ENCODE data around the gene PLBD1.

The PLBD1 gene

DNA sequence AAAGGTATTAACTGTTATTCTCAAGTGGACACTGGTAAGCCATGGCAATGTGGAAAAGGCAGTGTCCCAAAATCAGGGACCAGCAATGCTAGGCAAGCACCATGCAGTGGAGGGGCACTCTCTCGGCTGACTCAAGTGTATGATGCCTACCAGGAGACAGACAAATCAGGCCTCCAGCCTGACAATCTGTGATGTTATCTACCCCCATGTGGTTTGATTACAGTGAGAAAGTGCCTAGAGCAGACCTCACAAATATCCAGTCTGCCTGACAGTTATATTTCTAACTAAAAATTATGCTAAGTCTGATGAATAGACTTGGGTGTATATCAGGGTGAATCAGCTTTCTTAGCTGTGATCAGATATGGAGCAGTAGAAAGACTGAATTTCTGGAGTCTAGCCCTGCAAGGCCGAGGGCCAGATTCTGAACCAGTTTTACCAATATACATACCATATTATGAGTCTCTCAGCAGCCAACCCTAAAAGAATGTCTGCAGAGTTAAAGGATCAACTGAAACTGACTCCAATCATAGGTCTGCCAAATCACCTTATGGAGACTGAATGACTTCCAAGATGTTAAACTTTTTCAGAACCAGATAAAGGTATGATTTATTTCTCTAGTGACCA, 3.2 kb downstream of the PLBD1 start:
- DNase-seq (ENCODE audit: low spot score), result no peak

DNA sequence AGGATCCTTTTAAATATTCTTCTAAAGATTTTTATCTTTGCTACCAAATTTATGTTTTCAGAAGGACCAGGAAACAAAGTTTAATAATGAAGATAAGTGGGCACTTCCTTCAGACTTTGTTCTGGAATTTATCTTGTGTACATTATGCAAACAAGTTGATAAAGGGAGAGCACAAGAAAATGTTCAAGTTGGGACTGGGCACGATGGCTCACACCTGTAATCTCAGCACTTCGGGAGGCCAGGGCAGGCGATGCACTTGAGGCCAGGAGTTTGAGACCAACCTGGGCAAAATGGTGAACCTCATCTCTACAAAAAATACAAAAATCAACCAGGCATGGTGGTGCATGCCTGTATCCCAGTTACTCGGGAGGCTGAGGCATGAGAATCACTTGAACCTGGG, 4.6 kb downstream of the PLBD1 start:
- DNase-seq (ENCODE audit: low spot score), result no peak

DNA sequence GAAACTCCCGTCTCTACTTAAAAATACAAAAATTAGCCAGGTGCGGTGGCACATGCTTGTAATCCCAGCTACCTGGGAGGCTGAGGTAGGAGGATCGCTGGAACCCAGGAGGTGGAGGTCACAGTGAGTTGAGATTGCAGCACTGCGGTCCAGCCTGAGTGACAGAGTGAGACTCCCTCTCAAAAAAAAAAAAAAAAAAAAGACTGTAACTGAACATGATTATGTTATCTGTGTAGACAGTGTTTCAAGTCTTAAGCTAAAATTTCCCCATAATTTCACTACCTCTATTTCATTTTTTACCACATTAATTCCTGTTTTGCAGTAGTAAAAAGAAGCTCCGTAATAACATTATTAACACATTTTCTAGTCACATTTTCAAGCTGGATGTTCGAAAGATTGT, 5.4 kb downstream of the PLBD1 start:
- DNase-seq (ENCODE audit: low spot score), result no peak

DNA sequence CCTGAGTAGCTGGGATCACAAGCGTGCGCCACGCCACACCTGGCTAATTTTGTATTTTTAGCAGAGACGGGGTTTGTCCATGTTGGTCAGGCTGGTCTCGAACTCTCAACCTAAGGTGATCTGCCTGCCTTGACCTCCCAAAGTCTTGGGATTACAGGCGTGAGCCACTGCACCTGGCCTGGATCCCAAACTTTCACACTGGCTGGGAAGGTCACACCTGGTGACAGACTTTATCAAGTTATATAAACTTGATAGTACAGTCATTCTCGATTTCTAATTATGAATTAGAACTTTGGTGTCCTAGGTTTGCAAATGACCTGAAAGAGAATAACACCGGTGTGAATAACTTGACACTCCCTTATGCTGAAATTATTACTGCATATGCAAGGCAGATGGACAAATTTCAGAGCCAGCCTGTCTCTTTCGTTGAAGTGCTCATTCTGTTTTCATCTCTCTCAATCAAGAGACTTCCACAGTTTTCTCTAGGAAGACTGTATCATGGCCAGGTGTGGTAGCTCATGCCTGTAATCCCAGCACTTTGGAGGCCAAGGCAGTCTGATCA, 5.9 kb downstream of the PLBD1 start:
- no peak for DNase-seq (ENCODE audit: low spot score)

DNA sequence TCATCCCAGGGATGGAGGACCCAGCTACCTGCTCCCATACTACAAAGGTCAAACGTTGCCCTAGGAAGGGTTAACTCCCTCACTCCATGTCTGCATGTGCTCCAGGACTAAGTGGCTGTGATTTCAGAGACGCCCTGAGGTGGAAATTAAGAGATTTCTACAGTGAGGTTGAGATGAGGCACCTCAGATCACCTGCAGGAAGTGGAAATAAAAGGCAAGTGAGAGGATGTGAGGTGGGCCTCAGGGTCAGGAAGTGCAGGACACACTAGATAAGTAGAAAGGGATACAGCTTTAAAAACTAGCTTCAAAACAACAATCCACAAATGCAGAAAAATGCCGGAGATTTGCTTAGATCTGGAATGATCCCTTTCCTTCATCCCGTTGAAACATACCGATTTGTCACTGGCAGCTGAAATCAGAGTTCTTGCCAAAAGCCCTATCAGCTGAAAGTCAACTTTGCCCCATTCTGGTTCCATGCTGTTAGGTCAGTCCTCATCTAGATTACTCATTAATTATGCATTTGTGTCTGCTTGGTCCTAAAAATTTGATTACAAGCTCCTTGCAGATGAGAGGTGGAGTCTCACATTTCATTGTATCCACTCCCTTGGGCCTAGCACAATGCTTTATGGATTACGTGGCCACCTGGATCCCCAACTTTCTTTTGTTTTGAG, 6.6 kb downstream of the PLBD1 start:
- no peak for DNase-seq (ENCODE audit: low spot score)

DNA sequence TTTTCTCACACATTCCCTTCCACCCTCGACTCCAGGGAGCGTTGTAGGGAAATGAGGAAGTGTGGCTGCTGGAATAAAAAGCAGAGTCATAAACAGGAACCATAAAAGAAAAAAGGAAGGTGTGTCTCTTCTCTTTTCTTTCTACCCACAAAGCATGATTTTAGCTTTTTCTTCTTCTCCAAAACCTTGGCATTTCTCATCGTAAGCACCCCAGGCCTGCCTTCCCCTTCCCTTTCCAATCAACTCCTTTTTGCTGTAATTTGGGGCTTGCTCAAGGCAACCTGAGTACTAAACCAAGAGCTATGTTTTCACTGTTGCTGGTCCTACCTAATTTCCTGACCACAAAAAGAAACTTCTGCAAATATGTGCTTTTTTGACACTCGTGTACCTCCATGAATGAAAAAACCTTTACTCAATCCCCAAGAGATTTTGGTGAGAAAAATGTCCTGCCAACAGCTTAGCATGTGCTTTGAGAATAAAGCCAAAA, 9.2 kb downstream of the PLBD1 start:
- DNase-seq (ENCODE audit: low spot score), result no peak

DNA sequence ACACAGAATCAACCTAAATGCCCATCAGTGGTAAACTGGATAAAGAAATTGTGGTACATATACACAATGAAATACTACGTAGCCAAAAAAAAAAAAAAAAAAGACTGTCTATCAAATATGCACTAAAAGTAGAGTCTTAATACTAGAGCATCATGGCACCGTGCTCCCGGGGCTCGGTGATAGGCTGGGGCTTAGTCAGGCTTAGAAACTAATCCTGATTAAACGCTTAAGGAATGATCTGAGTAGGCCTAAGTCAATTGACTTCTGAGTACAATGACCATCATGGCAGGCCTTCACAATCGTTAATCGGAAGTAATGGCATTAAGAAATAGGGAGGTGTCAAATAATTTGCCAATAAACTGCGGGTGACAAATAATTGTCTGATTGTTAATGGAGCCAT, 9.7 kb downstream of the PLBD1 start:
- DNase-seq (ENCODE audit: low spot score), result no peak

DNA sequence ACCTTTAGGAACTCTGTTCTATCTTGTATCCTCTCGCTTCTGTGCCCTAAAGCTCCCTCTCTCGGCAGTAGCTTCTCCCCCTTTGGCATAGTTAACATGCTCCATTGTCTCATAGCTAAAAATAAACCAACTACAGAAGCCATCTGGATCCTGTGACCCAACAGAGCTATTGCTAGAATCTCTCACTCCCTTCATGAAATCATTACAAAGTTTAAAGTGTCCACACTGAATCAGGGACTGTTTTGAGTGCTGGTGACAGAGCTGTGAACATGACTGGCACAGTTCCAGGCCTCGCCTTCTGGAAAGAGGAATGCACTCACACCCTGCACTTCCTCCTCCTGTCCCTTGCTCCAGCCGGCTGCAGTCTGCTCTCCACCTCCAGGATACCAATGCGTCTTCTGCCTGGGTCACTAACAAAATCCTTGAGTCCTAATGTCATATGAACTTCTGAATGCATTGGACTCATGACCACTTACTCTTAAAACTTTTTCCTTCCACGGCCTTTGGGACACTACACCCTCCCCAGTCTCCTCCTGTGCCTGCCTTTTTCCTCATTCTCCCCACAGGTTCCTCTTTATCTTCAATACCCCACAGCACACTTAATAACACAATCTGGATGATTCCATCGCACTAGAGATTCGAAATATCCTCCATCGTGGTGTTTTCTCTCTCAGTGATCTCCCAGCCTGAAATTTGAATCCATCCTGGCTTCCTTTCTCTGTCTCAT, 13.2 kb downstream of the PLBD1 start:
- DNase-seq (ENCODE audit: low spot score), result peak; percentile 71

DNA sequence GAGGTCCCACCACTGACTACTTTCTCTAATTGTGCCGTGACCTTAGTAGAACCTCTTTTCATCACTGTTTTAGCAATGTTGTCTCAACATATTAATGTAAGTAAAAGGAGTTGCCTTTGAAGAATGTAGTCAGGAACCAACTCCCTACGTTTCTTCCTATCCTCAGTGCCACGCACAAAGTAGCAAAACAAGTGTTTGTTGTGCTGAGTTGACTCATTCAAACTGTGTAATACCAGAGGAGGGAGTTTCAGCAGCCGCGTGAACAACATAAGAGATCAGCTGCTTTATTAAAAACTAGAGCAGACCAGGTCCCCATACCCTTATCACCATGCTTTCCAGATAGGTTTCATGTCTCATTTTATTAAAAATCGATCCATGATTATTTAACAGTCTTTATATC, 19.1 kb downstream of the PLBD1 start:
- DNase-seq (ENCODE audit: low spot score), result no peak

DNA sequence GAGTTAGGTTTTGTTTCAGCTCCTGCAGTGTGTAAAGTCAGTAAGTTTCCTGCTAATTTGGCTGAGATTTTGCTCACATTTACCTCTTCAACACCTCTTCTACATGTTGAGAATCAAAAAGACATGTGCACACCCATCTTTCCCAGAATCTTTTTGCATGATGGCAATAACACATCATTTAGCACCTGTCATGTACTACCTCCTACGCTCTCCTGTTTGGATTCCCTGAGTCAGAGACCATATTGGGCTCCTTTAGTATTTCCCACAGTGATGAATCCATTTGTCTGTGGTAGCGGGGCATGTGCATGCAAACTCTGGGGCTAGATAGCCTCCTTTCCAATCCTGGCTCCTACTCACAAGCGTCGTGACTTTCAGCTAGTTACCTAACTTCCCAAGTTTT, 20.1 kb downstream of the PLBD1 start:
- no peak for DNase-seq (ENCODE audit: low spot score)

DNA sequence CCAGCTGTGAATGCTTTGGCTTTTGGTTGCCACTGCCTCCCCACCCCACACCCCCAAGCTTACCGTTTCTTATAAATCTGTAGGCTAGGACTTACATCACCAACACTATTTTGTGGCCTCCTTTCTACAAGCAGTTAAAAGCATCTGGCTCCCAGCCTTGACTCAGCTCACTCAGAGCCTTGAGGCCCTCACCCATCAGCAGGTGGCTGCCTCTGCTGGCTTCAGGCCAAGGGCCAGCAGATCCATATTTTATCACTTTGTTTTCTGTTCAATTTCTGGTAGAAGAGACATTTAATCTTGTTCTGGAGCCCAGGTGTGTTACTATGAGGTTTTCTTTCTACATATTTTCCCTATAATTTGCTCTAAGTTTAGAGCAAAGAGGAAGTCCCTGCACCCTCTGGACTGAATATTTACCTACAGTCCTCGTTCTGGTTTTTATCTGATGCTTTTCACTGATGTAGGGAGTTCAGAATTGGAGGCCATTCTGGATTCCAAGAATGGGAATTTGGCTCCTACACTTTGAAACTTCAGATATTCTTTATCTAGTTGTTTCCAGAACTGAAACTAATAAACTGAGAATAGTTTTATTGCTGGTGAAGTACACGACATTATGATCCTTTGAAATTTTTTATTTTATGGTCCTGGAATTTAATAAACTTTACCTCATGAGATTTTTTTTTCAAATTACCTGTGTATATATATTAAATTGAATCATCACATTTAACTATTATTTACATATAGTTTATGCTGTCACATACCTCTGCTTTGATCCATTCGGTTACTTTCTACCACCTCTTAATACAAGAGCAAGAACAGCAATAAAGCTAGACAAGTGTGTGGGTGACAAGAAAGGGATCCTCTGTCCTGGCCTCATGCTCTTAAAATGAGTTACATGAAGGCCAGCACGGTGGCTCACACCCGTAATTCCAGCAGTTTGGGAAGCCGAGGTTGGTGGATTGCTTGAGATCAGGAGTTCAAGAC, 22.2 kb downstream of the PLBD1 start:
- DNase-seq (ENCODE audit: low spot score), result no peak

DNA sequence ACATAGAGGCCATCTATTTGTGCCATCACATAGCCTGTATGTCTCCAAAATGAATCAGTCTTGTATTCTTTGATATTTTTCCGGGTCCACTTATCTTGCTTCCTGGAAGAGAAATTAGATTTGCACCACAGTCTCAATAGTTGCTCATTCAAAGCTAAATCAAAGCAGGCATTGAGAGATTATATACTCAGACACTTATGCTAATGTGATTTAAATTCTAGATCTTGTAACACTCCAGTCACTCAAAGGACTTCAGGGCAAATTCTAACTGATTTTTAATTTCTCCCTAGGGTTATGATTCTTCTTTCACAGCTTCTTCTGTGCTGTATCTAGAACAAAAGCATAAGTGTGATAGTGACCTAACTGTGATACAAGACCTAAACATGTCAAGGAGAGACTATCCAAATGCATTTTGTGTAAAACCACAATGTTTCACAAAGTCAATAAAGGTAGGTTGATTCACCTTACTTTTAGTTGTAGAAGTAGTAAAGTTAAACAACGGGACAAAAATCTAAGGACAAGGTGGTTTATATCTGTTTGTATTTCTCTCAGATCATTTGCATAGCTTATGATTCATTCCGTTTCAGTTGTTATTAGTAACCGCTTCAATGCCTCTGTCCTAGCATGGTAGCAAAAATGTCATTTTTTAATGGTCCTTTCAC, 26.8 kb downstream of the PLBD1 start:
- DNase-seq (ENCODE audit: low spot score), result no peak

DNA sequence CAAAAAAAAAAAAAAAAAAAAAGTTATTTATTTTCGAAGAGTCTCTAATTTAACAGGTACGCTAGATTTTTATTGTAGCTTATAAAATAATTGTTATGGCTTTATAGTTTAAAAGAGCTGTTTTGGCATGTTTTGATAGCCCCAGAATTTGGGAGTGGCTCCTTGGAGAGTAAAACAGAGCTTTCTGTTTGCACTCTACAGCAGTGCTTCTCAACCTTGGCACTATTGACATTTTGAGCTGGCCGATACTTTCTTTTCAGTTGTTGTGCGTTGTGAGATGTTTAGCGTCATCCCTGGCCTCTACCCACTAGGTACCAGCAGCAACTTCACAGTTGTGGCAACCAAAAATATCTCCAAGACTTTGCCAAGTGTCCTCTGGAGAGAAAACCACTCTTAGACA, 30.6 kb downstream of the PLBD1 start:
- DNase-seq (ENCODE audit: low spot score), result no peak

DNA sequence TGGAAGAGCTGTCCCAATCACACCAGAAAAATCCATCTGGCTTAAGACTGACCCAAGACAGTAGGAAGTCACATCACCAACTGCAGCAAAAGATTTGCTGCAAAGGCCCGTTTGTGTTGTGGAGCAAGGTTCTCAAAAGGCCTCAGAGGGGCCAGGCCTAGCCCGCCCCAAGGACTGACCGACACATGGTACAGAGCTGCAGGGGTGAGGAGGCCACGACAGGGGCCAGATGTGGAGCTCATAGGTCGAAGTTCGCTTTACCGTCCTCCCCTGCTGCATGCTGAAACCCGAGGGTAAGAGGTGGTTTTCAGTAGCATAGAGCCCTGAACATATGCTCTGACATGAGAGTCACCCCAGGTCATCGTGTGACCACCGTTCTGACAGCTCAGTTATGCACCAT, 35.5 kb downstream of the PLBD1 start:
- no peak for DNase-seq (ENCODE audit: low spot score)

DNA sequence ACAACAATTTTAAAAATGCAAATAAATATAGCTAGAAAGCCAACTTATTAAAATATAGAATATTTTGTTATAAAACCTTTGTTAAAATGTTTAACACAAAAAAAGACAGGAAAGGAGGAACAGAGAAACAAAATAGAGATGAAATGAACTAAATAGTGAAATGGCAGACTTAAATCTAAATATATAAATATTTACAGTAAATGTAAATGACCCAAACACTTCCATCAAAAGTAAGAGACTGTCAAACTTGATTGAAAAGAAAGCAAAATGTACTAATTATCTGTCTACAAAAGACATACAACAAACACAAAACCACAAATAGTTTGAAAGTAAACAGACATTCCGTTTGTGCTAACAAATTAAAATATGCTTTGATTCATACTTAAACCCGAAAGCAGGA, 41.7 kb downstream of the PLBD1 start:
- DNase-seq (ENCODE audit: low spot score), result no peak

DNA sequence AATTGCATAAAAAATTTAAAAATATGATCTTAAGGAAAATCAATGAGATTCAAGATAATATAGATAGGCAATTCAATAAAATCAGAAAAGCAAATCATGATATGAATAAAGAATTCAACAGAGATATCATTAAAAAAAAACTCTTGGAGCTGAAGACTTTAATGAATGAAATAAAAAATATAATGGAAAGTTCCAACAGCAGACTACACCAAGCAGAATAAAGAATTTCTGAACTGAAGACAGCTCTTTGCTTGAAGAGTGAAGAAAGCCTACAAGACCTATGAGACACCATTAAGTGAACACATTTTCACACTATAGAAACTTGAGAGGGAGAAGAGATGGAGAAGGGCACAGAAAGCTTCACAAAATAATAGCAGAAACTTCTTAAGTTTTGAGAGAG, 45.9 kb downstream of the PLBD1 start:
- DNase-seq (ENCODE audit: low spot score), result no peak

DNA sequence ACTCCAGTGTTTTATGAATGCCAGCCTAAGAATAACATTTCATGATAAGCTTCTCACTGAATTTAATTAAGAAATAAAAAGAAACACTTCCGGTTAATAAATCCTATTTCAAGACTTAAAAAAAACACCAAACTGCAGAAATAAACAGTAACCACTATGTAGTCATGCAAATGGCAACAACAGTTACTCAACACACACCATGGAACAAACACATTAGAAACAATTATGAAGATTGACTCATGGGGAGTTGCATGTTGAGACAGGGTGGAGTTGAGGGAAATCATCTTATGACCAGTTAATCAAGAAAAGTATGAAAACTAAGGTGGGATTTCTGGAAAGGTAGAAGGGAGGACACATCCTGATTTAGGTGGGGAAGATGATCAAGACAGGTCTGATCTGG, 52.7 kb downstream of the PLBD1 start:
- DNase-seq (ENCODE audit: low spot score), result no peak

DNA sequence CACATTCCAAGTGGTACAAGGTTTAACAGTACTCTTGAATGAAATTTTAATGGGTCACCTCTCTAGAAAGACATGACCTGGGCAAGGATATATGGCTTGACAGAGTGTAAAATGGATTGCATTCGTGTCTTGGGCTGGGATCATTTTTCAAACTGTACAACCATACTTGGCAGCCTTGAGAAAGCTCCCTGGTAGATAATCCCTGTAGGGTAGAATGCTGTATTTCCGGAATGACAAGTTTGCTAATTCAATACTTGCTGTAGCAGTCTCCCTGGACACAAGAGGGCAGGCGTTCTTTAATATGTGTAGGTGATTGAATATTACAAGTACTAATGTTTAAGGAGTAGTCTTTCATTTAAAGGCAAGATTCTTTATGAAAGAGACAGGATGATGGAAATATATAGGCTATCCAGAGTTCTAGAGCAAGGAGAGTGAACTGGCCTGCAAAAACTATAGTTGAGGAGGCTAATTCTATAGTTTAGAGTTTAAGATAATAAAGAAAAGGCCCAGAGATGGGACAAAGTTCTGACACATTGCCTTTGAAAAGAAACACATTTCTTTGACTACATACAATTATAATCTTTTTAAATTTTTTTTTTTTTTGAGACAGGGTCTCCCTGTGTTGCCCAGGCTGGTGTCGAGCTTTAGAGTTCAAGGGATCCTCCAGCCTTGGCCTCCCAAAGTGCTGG, 53.4 kb downstream of the PLBD1 start:
- DNase-seq (ENCODE audit: low spot score), result peak; percentile 72

DNA sequence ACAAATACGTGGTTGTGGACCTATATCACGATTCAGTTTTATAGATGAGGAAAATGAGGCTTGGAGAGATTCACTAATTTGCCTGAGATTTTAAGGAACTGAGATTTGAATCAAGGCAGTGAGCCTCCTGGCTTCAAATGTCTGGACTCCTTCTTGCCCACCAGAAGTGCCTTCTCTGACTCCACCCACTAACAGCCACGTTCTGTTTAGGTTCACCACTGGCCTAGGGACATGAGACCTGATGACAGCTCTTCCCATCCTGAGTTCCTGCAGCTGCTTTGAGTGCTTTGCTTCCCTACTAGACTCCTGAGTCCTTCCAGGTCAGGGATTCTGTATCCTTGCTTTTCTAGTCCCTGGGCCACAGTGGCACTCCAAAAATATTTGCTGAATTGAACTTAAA, 57.1 kb downstream of the PLBD1 start:
- DNase-seq (ENCODE audit: low spot score), result no peak

Data from iPS-NIHi11 (cell line).